Adrenal gland (tissue), 12 donors: Measurements from ENCODE around the gene C7orf57. TPM values are rescaled to one million over a fixed set of nuclear protein-coding genes. Genes with fewer than 3 reads are reported as not detected.
A peak's percentile ranks its signal among the peaks of the same experiment; 100 is the strongest.
"Not testable (repeated sequence)": the region's sequence is repeated elsewhere in the genome, so short reads cannot be mapped to it uniquely, and the experiment has no call there.

ENCODE experiments used
- DNase-seq, 7 donors: peaks; one replicate each; pipeline ENCODE4 v3.0.0-alpha.2; 2019 to 2020
- H3K27ac ChIP-seq, 5 donors: fragments of 200-600 bp; sonication (generic) in 4 of 5; 1 replicate in 3 of 5; 2 replicates in 2 of 5; pipeline versions ENCODE4 v1.5.1 to v1.8.0; 2016 to 2020; ENCODE audit warnings: mild to moderate bottlenecking in 1 of 5
- H3K27me3 ChIP-seq: fragments of 200-600 bp; 2 replicates; pipeline ENCODE4 v1.8.0; 2021
- H3K36me3 ChIP-seq, 2 donors: fragments of 200-600 bp; replicated peaks in 1 of 2; 1 replicate in 1 of 2; 2 replicates in 1 of 2; pipeline versions ENCODE4 v1.5.1 to v1.8.0; 2018 to 2022
- H3K4me1 ChIP-seq, 2 donors: fragments of 200-600 bp; replicated peaks in 1 of 2; 1 replicate in 1 of 2; 2 replicates in 1 of 2; pipeline versions ENCODE4 v1.5.1 to v1.8.0; 2018 to 2021
- H3K4me3 ChIP-seq, 4 donors: fragments of 200-600 bp; sonication (generic) in 3 of 4; one replicate each; pipeline ENCODE4 v1.5.1; 2016 to 2018
- H3K9me3 ChIP-seq, 3 donors: fragments of 200-600 bp; sonication (generic) in 1 of 3; replicated peaks in 1 of 3; 1 replicate in 2 of 3; 2 replicates in 1 of 3; pipeline versions ENCODE4 v1.5.1 to v1.8.0; 2016 to 2021
- POLR2A ChIP-seq, 2 donors: fragments of 450-650 bp; IDR thresholded peaks; one replicate each; pipeline ENCODE4 v1.6.1; 2017; ENCODE audit warnings: antibody characterized with exemption in 2 of 2, mild to moderate bottlenecking in 2 of 2, moderate library complexity in 1 of 2
- WGBS, 4 donors: extraction: QIAGEN DNeasy Blood & Tissue Kit in 2 of 4; methylation state at CpG; one replicate each; pipeline versions ENCODE4 v1.1.5 to v1.1.7; 2013 to 2017; 5-methylcytosine and 5-hydroxymethylcytosine counted together
- intact Hi-C, 2 donors: fragments of 100-400 bp; cut with DNase I; formaldehyde crosslinking; loops; one replicate each; pipeline versions ENCODE4 v1.14.1 to v1.15.0; 2022 to 2023
- polyA plus RNA-seq, 3 donors: library from polyadenylated mRNA; stranded (reverse); fragments of 200-250 nt in 2 of 3; fragments of 350-450 nt in 1 of 3; fragmentation: Illumina TruSeq in 1 of 3; extraction: RNeasy Lipid Tissue Mini Kit (QIAGEN cat#74804) in 1 of 3; gene quantifications; one replicate each; pipeline ENCODE4 v1.2.3, GENCODE V29; 2013 to 2014
- total RNA-seq, 9 donors: library from RNA; depleted of rRNA in 4 of 9; stranded (reverse); fragments of >200 nt in 4 of 9; fragments of 120-200 nt in 1 of 9; fragmentation: NEBNext Ultra II Directional in 1 of 9; extraction: Animal tissue kit (Norgen Biotek cat#: 25700) in 1 of 9; gene quantifications; one replicate each; pipeline versions ENCODE4 v1.1.0 to v1.2.4, GENCODE V29; 2013 to 2023
- TF ChIP-seq, protein P1 (sequence below), 6 experiments: fragments of 450-650 bp in 4 of 6; fragments of 200-600 bp in 2 of 6; sonication (generic) in 1 of 6; IDR thresholded peaks; 1 replicate in 5 of 6; 2 replicates in 1 of 6; pipeline versions ENCODE4 v1.5.1 to v1.8.0; 2016 to 2021; ENCODE audit warnings: antibody characterized with exemption in 6 of 6, mild to moderate bottlenecking in 2 of 6, moderate library complexity in 1 of 6
- donor health status: healthy with polysubstance abuse.
- donor health status: Bipolar disorder and iron deficiency.
- donor health status: DM: yes; HTN: yes; CAD: no.
- donor health status: DM: no; HTN: no; CAD: no.
- donor health status: DM: no; HTN: no; CAD: no.
- donor health status: DM: yes; HTN: yes; CAD: no.

Gene C7orf57
- total and polyA plus RNA-seq, 12 donors: 1.7 TPM; not detected in 11

DNA sequence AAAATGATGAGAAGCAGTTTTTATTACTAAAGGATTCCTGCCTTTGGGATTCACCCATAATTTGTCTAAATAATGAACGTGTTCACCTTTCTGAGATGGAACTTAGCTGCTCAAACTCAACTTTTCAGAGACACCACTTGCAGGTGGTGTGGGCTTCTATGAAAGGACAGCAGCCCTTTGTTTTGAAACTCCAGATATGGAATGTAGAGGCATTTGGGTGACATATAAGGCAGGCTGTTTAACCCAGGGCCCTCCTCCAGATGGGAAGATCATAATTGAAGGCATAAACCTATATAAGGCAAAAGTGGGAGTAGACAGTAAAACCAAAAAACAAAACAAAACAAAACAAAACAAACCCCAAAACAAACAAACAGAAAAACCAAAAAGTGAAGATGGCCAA lies 44.1 kb upstream of the C7orf57 start:
- TF ChIP-seq, protein P1, sequence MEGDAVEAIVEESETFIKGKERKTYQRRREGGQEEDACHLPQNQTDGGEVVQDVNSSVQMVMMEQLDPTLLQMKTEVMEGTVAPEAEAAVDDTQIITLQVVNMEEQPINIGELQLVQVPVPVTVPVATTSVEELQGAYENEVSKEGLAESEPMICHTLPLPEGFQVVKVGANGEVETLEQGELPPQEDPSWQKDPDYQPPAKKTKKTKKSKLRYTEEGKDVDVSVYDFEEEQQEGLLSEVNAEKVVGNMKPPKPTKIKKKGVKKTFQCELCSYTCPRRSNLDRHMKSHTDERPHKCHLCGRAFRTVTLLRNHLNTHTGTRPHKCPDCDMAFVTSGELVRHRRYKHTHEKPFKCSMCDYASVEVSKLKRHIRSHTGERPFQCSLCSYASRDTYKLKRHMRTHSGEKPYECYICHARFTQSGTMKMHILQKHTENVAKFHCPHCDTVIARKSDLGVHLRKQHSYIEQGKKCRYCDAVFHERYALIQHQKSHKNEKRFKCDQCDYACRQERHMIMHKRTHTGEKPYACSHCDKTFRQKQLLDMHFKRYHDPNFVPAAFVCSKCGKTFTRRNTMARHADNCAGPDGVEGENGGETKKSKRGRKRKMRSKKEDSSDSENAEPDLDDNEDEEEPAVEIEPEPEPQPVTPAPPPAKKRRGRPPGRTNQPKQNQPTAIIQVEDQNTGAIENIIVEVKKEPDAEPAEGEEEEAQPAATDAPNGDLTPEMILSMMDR (IDR thresholded peaks at IDR 0.05): no peak
- TF ChIP-seq POLR2A (IDR thresholded peaks at IDR 0.05): no peak
- Histone ChIP-seq H3K4me3 (peak overlapping the region in 1 of 4 donors; percentile 74), H3K4me1 (no peaks in the 10 kb centered on the region), H3K27ac (peak overlapping the region in 2 of 5 donors; percentile 37 to 75), H3K36me3 (no peaks in the 10 kb centered on the region), H3K27me3 (no peaks in the 10 kb centered on the region), H3K9me3 (no peaks in the 10 kb centered on the region)
- intact Hi-C loops: loop anchor here (2.0 to 5.0 kb wide), 3 partner anchors 101 to 118 kb away; no protein-coding TSS in a partner anchor
- DNase-seq: no peak
- WGBS, 4 donors: 91 to 94% (median 94%) methylated on average over 1 of the region's 1 CpG

DNA sequence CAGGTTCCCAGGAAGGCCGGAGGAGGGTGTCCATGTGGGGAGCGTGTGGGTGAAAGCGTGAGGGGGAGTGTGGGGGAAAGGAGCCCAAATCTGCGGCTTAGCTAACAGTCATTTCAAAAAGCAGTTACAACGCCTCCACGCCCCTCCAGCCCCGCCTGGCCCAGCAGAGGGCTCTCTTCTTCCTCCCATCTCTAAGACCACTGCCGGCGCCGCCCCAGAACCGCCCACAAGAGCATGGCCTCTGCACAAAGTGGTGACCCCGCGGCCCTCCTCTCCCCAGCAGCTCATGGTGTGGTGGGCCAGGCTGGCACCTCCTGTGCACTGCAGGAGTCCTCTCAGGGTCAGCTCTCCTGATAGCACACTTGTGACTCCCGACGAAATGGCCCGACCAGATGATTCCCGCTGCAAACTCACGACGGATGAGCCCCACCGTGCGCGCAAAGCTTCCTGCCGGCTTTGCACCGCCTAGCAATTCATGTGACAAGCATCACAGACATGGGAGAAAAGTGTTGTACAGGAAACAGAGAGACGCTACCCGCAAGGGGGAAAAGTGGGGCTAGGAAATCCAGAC lies 43.5 kb upstream of the C7orf57 start:
- H3K27me3 ChIP-seq: no peaks in the 10 kb centered on the region
- no peaks in the 10 kb centered on the region for H3K4me1 ChIP-seq
- WGBS, 4 donors: 6 to 12% (median 8%) methylated on average over 18 to 26 of the region's 26 CpGs
- H3K9me3 ChIP-seq: no peaks in the 10 kb centered on the region
- peak overlapping the region in 2 of 4 donors; percentile 36 to 74 for H3K4me3 ChIP-seq
- H3K36me3 ChIP-seq: no peaks in the 10 kb centered on the region
- H3K27ac ChIP-seq: peak overlapping the region in 2 of 5 donors; percentile 37 to 75
- TF ChIP-seq, protein P1 (IDR thresholded peaks at IDR 0.05): peak; percentile 37 to 71 (median 58)
- peak in 1 of 2 donors; percentile 16 for TF ChIP-seq POLR2A (IDR thresholded peaks at IDR 0.05)
- peak; percentile 78 to 91 (median 82) for DNase-seq
- intact Hi-C loops: loop anchor here (2.0 to 5.0 kb wide), 3 partner anchors 100 to 117 kb away; no protein-coding TSS in a partner anchor

DNA sequence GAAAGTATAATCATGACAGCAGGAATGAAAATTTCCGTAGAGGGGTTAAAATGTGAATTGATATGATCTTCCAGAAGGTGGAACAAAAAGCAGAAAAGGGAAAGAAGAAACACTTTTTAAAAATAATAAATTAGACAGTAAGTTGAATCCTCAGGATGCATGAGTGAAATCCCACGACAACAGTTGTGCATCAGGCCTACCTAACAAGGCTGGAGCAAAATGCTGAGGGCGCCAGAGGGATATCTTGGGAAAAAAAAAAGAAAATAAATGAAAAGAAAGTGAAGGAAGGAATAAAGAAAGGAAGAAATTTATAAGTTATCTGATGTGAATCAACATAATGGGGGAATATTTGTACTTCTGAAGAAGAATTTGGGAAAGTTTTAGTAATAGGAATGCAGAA lies 42.9 kb upstream of the C7orf57 start:
- Histone ChIP-seq H3K27me3 (no peaks in the 10 kb centered on the region), H3K4me1 (no peaks in the 10 kb centered on the region), H3K36me3 (no peaks in the 10 kb centered on the region), H3K4me3 (peak overlapping the region in 1 of 4 donors; percentile 74), H3K9me3 (no peaks in the 10 kb centered on the region), H3K27ac (peak overlapping the region in 2 of 5 donors; percentile 37 to 75)
- TF ChIP-seq, protein P1 (IDR thresholded peaks at IDR 0.05): no peak
- TF ChIP-seq POLR2A (IDR thresholded peaks at IDR 0.05): no peak
- intact Hi-C loops: loop anchor here (5.0 kb wide), 2 partner anchors 100 to 115 kb away; no protein-coding TSS in a partner anchor
- WGBS, 4 donors: 77 to 82% (median 78%) methylated on average over 3 of the region's 3 CpGs
- DNase-seq: no peak

DNA sequence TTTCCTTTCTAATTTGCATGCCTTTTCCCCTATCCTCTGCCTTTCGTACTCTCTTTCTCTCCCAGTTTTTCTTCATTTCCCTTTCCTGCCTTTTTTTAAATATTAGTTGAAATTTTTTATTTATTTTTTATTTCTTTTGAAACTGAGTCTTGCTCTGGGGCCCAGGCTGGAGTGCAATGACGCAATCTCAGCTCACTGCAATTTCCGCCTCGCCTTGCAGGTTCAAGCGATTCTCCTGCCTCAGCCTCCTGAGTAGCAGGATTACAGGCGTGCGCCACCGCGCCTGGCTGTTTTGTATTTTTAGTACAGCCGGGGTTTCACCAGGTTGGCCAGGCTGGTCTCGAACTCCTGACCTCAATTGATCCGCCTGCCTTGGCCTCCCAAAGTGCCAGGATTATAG lies 35.9 kb upstream of the C7orf57 start:
- Histone ChIP-seq H3K4me1 (no peaks in the 10 kb centered on the region), H3K4me3 (no peak overlapping the region), H3K36me3 (no peaks in the 10 kb centered on the region), H3K27ac (no peak overlapping the region), H3K27me3 (no peaks in the 10 kb centered on the region), H3K9me3 (no peaks in the 10 kb centered on the region)
- no peak for TF ChIP-seq POLR2A (IDR thresholded peaks at IDR 0.05)
- TF ChIP-seq, protein P1 (IDR thresholded peaks at IDR 0.05): no peak
- DNase-seq: no peak
- 94 to 95% (median 95%) methylated on average over 12 of the region's 12 CpGs for WGBS, 4 donors
- intact Hi-C loops: no loop called here

DNA sequence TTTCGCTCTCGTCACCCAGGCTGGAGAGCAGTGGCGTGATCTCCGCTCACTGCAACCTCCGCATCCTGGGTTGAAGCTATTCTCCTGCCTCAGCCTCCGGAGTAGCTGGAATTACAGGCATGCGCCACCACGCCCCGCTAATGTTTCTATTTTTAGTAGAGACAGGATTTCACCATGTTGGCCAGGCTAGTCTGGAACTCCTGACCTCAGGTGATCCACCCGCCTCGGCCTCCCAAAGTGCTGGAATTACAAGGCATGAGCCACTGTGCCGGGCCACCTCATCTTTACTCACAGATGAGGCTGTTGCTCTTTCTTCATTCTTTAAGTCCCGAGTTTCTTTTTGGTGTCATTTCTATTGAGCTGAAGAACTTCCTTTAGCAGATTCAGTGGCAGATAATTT lies 35.2 kb upstream of the C7orf57 start:
- H3K27ac ChIP-seq, H3K9me3 ChIP-seq, H3K36me3 ChIP-seq, H3K4me3 ChIP-seq, H3K4me1 ChIP-seq, DNase-seq, H3K27me3 ChIP-seq, intact Hi-C loops: not testable (repeated sequence)
- 86 to 93% (median 92%) methylated on average over 13 of the region's 13 CpGs for WGBS, 4 donors
